Thyroid gland (tissue), 4 donors: ENCODE results near the gene ASB2. TPM values are rescaled to one million over a fixed set of nuclear protein-coding genes. Genes with fewer than 3 reads are reported as not detected.

ENCODE experiments used
- DNase-seq, 2 donors: peaks; one replicate each; pipeline ENCODE4 v3.0.0-alpha.2; 2019
- H3K27ac ChIP-seq, 3 donors: fragments of 200-600 bp; sonication (generic); 1 replicate in 2 of 3; 2 replicates in 1 of 3; pipeline ENCODE4 v1.5.1; 2016 to 2019; ENCODE audit warnings: mild to moderate bottlenecking in 1 of 3, moderate library complexity in 1 of 3
- H3K27me3 ChIP-seq: fragments of 200-600 bp; sonication (generic); one replicate; pipeline ENCODE4 v1.5.1; 2019
- H3K36me3 ChIP-seq, 2 donors: fragments of 200-600 bp; sonication (generic); one replicate each; pipeline ENCODE4 v1.5.1; 2016 to 2019
- H3K4me1 ChIP-seq, 2 donors: fragments of 200-600 bp; sonication (generic); one replicate each; pipeline ENCODE4 v1.5.1; 2017 to 2019
- H3K4me3 ChIP-seq, 3 donors: fragments of 200-600 bp; sonication (generic); replicated peaks in 1 of 3; 1 replicate in 2 of 3; 2 replicates in 1 of 3; pipeline ENCODE4 v1.5.1; 2016; ENCODE audit warnings: mild to moderate bottlenecking in 1 of 3
- H3K9me3 ChIP-seq: fragments of 200-600 bp; sonication (generic); one replicate; pipeline ENCODE4 v1.5.1; 2017
- CTCF ChIP-seq, 6 experiments: fragments of 200-600 bp in 3 of 6; fragments of 450-650 bp in 3 of 6; sonication (generic) in 3 of 6; IDR thresholded peaks; one replicate each; pipeline ENCODE4 v1.5.1; 2016 to 2019; ENCODE audit warnings: antibody characterized with exemption in 6 of 6, mild to moderate bottlenecking in 2 of 6, inconsistent platforms in 1 of 6, moderate library complexity in 1 of 6
- POLR2A ChIP-seq, 2 donors: fragments of 450-650 bp; IDR thresholded peaks; one replicate each; pipeline ENCODE4 v1.6.1; 2017; ENCODE audit warnings: antibody characterized with exemption in 2 of 2, mild to moderate bottlenecking in 2 of 2, moderate library complexity in 1 of 2
- WGBS, 2 donors: methylation state at CpG; one replicate each; pipeline ENCODE4 v1.1.5; 2017; 5-methylcytosine and 5-hydroxymethylcytosine counted together
- intact Hi-C: fragments of 100-400 bp; cut with DNase I; formaldehyde crosslinking; loops from one replicate; pipeline ENCODE4 v1.15.1; 2023
- total RNA-seq, 4 donors: library from RNA; depleted of rRNA; stranded (reverse); fragments of >200 nt; gene quantifications; one replicate each; pipeline ENCODE4 v1.2.3, GENCODE V29; 2016

ASB2 gene
- total RNA-seq, 4 donors from 2014 or later = 0.67 to 3.8 (median 0.79) TPM; not detected in 1

- Histone ChIP-seq H3K36me3 (no peaks in the 10 kb centered on the region), H3K27ac (no peak overlapping the region), H3K27me3 (no peaks in the 10 kb centered on the region), H3K4me1 (no peaks in the 10 kb centered on the region), H3K9me3 (no peaks in the 10 kb centered on the region), H3K4me3 (no peak overlapping the region)
- TF ChIP-seq CTCF (IDR thresholded peaks at IDR 0.05) = no peak
- no peak for TF ChIP-seq POLR2A (IDR thresholded peaks at IDR 0.05)
- WGBS, 2 donors = 91 to 94% methylated on average over 6 of the region's 6 CpGs
- intact Hi-C loops = no loop called here
- DNase-seq = no peak
Observed at GRCh38 chr14:94010625-94011024, 34.3 kb upstream of the ASB2 start.

DNA sequence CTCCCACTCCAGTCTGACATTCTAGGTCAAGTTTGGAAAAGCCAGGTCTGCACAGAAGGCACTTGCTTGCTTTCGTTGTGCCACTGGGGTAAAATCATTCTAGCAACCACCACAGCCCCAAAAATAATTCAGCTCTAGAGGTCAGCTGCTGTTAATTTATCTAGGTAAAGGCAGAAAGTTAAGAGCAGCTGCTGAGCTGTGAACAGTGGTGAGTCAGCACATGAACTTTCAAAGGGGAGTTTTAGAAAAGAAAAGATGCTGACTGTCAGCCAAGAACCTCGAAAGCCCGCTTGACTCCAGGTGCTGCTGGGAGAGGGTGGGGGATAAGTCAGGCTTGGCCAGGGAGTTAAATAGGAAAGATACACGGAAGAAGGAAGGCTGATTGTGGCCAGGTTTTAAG is 33.4 kb upstream of the ASB2 start:
- DNase-seq = peak; percentile 65 to 72
- Histone ChIP-seq H3K36me3 (no peaks in the 10 kb centered on the region), H3K9me3 (no peaks in the 10 kb centered on the region), H3K4me3 (no peak overlapping the region), H3K27ac (peak overlapping the region in 1 of 3 donors; percentile 42), H3K27me3 (no peaks in the 10 kb centered on the region), H3K4me1 (no peaks in the 10 kb centered on the region)
- TF ChIP-seq CTCF (IDR thresholded peaks at IDR 0.05) (peak in 1 of 6 experiments; percentile 18), POLR2A (IDR thresholded peaks at IDR 0.05) (no peak)
- 13 to 19% methylated on average over 4 of the region's 4 CpGs for WGBS, 2 donors
- intact Hi-C loops = no loop called here

GRCh38 chr14:94008234-94008633 is 31.9 kb upstream of the ASB2 start:
- intact Hi-C loops = no loop called here
- TF ChIP-seq POLR2A (IDR thresholded peaks at IDR 0.05) (no peak), CTCF (IDR thresholded peaks at IDR 0.05) (no peak)
- WGBS, 2 donors = 83 to 89% methylated on average over 3 of the region's 3 CpGs
- no peaks in the 10 kb centered on the region for H3K27me3 ChIP-seq
- no peak overlapping the region for H3K27ac ChIP-seq
- H3K9me3 ChIP-seq = no peaks in the 10 kb centered on the region
- no peak for DNase-seq
- H3K4me3 ChIP-seq = no peak overlapping the region
- H3K4me1 ChIP-seq = no peaks in the 10 kb centered on the region
- H3K36me3 ChIP-seq = no peaks in the 10 kb centered on the region

- Histone ChIP-seq H3K36me3 (no peaks in the 10 kb centered on the region), H3K4me1 (peaks cover 0 to 4% of the 10 kb centered on the region in 2 donors), H3K27ac (no peak overlapping the region), H3K9me3 (no peaks in the 10 kb centered on the region), H3K27me3 (no peaks in the 10 kb centered on the region), H3K4me3 (no peak overlapping the region)
- WGBS, 2 donors = 51 to 52% methylated on average over 14 of the region's 14 CpGs
- no peak for DNase-seq
- intact Hi-C loops = no loop called here
- TF ChIP-seq CTCF (IDR thresholded peaks at IDR 0.05) (peak in 1 of 6 experiments; percentile 28), POLR2A (IDR thresholded peaks at IDR 0.05) (no peak)
Observed at GRCh38 chr14:94005324-94006073, 29.1 kb upstream of the ASB2 start.

- TF ChIP-seq POLR2A (IDR thresholded peaks at IDR 0.05) (no peak), CTCF (IDR thresholded peaks at IDR 0.05) (no peak)
- 76 to 80% methylated on average over 5 to 8 of the region's 8 CpGs for WGBS, 2 donors
- Histone ChIP-seq H3K4me3 (no peak overlapping the region), H3K4me1 (peaks cover 0 to 4% of the 10 kb centered on the region in 2 donors), H3K36me3 (no peaks in the 10 kb centered on the region), H3K27me3 (no peaks in the 10 kb centered on the region), H3K9me3 (no peaks in the 10 kb centered on the region), H3K27ac (no peak overlapping the region)
- intact Hi-C loops = no loop called here
- DNase-seq = no peak
Observed at GRCh38 chr14:94004015-94004414, 27.6 kb upstream of the ASB2 start.
